ENCODE data around the gene PDSS1. TPM values are rescaled to one million over a fixed set of nuclear protein-coding genes. Genes with fewer than 3 reads are reported as not detected.

Gene PDSS1
- polyA plus RNA-seq, 3 donors: 12.1 to 13.1 (median 12.6) TPM

- no peaks in the 10 kb centered on the region for H3K27me3 ChIP-seq (ENCODE audit: control insufficient read depth in 2 of 2, insufficient read depth in 2 of 2, low read length in 2 of 2)
- no peak overlapping the region for H3K4me3 Mint-ChIP-seq
- no peak overlapping the region for H2AFZ ChIP-seq (ENCODE audit: insufficient read depth, low read depth, low read length, poor library complexity, severe bottlenecking)
- peaks cover 39 to 73% of the 10 kb centered on the region in 2 donors for H3K36me3 Mint-ChIP-seq
- peaks cover 32 to 39% of the 10 kb centered on the region in 2 donors for H3K4me1 ChIP-seq (ENCODE audit: control insufficient read depth in 1 of 2, insufficient read depth in 2 of 2, low read length in 2 of 2)
- WGBS (ENCODE audit: insufficient coverage): no CpG with 5 or more reads among the region's 9 CpGs
- intact Hi-C loops (cut with micrococcal nuclease): no loop called here
- H3K9ac ChIP-seq (ENCODE audit: insufficient read depth, low read length, poor library complexity, severe bottlenecking): no peak overlapping the region
- no peak for TF ChIP-seq CTCF (IDR thresholded peaks at IDR 0.05)
- H3K4me3 ChIP-seq (replicated peaks in 1 of 3; ENCODE audit: low read depth in 2 of 3, low read length in 3 of 3): no peak overlapping the region
- H3K27ac Mint-ChIP-seq: peak overlapping the region in 1 of 7 donors; percentile 57
- peaks cover 89% of the 10 kb centered on the region for H3K79me2 ChIP-seq (ENCODE audit: insufficient read depth, low read length)
- H3K27ac ChIP-seq (ENCODE audit: low read depth in 1 of 2, low read length in 2 of 2): no peak overlapping the region
- no peaks in the 10 kb centered on the region for H3K9me3 ChIP-seq (replicated peaks in 1 of 2; ENCODE audit: control insufficient read depth in 1 of 2, insufficient read depth in 1 of 2, low read length in 2 of 2)
- DNase-seq: no peak
- H3K4me2 ChIP-seq (replicated peaks; ENCODE audit: extremely low read depth, low read length, poor library complexity, severe bottlenecking): no peak overlapping the region
- H3K36me3 ChIP-seq (replicated peaks in 1 of 2; ENCODE audit: control insufficient read depth in 1 of 2, insufficient read depth in 2 of 2, low read length in 2 of 2): peaks cover 24 to 62% of the 10 kb centered on the region in 2 donors
- peaks cover 23% of the 10 kb centered on the region for H4K20me1 ChIP-seq (ENCODE audit: insufficient read depth, low read length)
- H3K9me3 Mint-ChIP-seq: no peaks in the 10 kb centered on the region
- H3K27me3 Mint-ChIP-seq (ENCODE audit: low read depth in 3 of 3): peaks cover 0 to 2% (median 0%) of the 10 kb centered on the region in 3 donors
- peaks cover 54% of the 10 kb centered on the region for H3K4me1 Mint-ChIP-seq
These were observed 6.5 kb downstream of the PDSS1 start for GRCh38 chr10:26703974-26704373.

GRCh38 chr10:26706206-26706605 lies 8.7 kb downstream of the PDSS1 start:
- Histone ChIP-seq H3K4me2 (replicated peaks; ENCODE audit: extremely low read depth, low read length, poor library complexity, severe bottlenecking) (peak overlapping the region; percentile 40), H3K36me3 (replicated peaks in 1 of 2; ENCODE audit: control insufficient read depth in 1 of 2, insufficient read depth in 2 of 2, low read length in 2 of 2) (peaks cover 24 to 74% of the 10 kb centered on the region in 2 donors), H3K27ac (ENCODE audit: low read depth in 1 of 2, low read length in 2 of 2) (peak overlapping the region; percentile 11 to 72), H4K20me1 (ENCODE audit: insufficient read depth, low read length) (peaks cover 22% of the 10 kb centered on the region), H3K4me1 (ENCODE audit: control insufficient read depth in 1 of 2, insufficient read depth in 2 of 2, low read length in 2 of 2) (peaks cover 17 to 18% of the 10 kb centered on the region in 2 donors), H3K4me3 (replicated peaks in 1 of 3; ENCODE audit: low read depth in 2 of 3, low read length in 3 of 3) (no peak overlapping the region), H3K9me3 (replicated peaks in 1 of 2; ENCODE audit: control insufficient read depth in 1 of 2, insufficient read depth in 1 of 2, low read length in 2 of 2) (no peaks in the 10 kb centered on the region), H3K27me3 (ENCODE audit: control insufficient read depth in 2 of 2, insufficient read depth in 2 of 2, low read length in 2 of 2) (no peaks in the 10 kb centered on the region), H3K79me2 (ENCODE audit: insufficient read depth, low read length) (peaks cover 74% of the 10 kb centered on the region), H3K9ac (ENCODE audit: insufficient read depth, low read length, poor library complexity, severe bottlenecking) (peak overlapping the region; percentile 9), H2AFZ (ENCODE audit: insufficient read depth, low read depth, low read length, poor library complexity, severe bottlenecking) (no peak overlapping the region)
- Mint-ChIP-seq H3K36me3 (peaks cover 47 to 80% of the 10 kb centered on the region in 2 donors), H3K4me3 (peak overlapping the region in 1 of 2 donors; percentile 82), H3K9me3 (no peaks in the 10 kb centered on the region), H3K27ac (peak overlapping the region; percentile 58 to 89 (median 83)), H3K4me1 (peaks cover 35% of the 10 kb centered on the region), H3K27me3 (ENCODE audit: low read depth in 3 of 3) (peaks cover 0 to 2% (median 0%) of the 10 kb centered on the region in 3 donors)
- intact Hi-C loops (cut with micrococcal nuclease): no loop called here
- 8% methylated on average over 5 of the region's 6 CpGs for WGBS (ENCODE audit: insufficient coverage)
- peak in 2 of 3 donors; percentile 55 to 72 for DNase-seq
- no peak for TF ChIP-seq CTCF (IDR thresholded peaks at IDR 0.05)

Data from CD14-positive monocyte (primary cell).